K562 (cell line): ENCODE results near the gene SVEP1. TPM values are rescaled to one million over a fixed set of nuclear protein-coding genes. Genes with fewer than 3 reads are reported as not detected.

Source experiments
- ATAC-seq: fragments of 200-7000 bp; cut with Tn5 transposase; 3 replicates; pipeline ENCODE4 v1.9.1; 2020; ENCODE audit warnings: moderate library complexity
- BruUV-seq: library from RNA; stranded (reverse); fragments of 400-500 nt; replicated peaks from 2 replicates; lab custom pipeline; 2021; lab: Mats Ljungman, UMichigan
- CTCF ChIA-PET: fragments of 300-600 bp; formaldehyde crosslinking; extraction: SDS; loops from one replicate; lab custom pipeline; 2021; ENCODE audit warnings: low intra/inter-chr PET ratio; lab: Yijun Ruan, JAX
- POLR2A ChIA-PET: fragments of 300-600, 350-650 bp; sonication (Branson Sonifier 250); formaldehyde crosslinking; extraction: SDS; loops from one replicate; lab custom pipeline; 2021; ENCODE audit warnings: antibody characterized with exemption, inconsistent platforms; lab: Yijun Ruan, JAX
- DNase-seq, 4 experiments: peaks; one replicate each; pipeline versions ENCODE4 v3.0.0 to v3.0.0-alpha.2; 2011 to 2018; ENCODE audit warnings: low spot score in 3 of 4, mixed read lengths in 3 of 4; ENCODE audit errors: extremely low read depth in 1 of 4
- FAIRE-seq: peaks from 2 replicates; lab custom pipeline; 2011; peaks lifted over from hg19 to GRCh38; lab: Jason Lieb, UNC
- H2AFZ ChIP-seq: 2 replicates; pipeline ENCODE4 v1.6.0; 2011; ENCODE audit warnings: low read depth, low read length, control low read depth, inconsistent platforms
- H3K27ac ChIP-seq: fragments of 200-600 bp; 3 replicates; pipeline ENCODE4 v1.8.0; 2011; ENCODE audit warnings: low read depth, mild to moderate bottlenecking, control low read depth, inconsistent platforms, low read length, moderate library complexity, mixed read lengths; ENCODE audit errors: extremely low read depth
- H3K27me3 ChIP-seq, 2 experiments: fragments of 300-600 bp in 1 of 2; 2 replicates in 1 of 2; 3 replicates in 1 of 2; pipeline versions ENCODE4 v1.6.0 to v1.8.0; 2011; ENCODE audit warnings: inconsistent platforms in 2 of 2, low read length in 2 of 2, mild to moderate bottlenecking in 1 of 2, mixed read lengths in 1 of 2, moderate library complexity in 1 of 2; ENCODE audit not compliant: control insufficient read depth in 2 of 2, insufficient read depth in 2 of 2
- H3K36me3 ChIP-seq: fragments of 300-600 bp; 3 replicates; pipeline ENCODE4 v1.8.0; 2011; ENCODE audit warnings: mild to moderate bottlenecking, low read length, inconsistent platforms; ENCODE audit not compliant: control insufficient read depth, insufficient read depth
- H3K4me1 ChIP-seq, 2 experiments: fragments of 200-600 bp in 1 of 2; replicated peaks in 1 of 2; 2 replicates in 1 of 2; 3 replicates in 1 of 2; pipeline versions ENCODE4 v1.5.1 to v1.8.0; 2011; ENCODE audit warnings: inconsistent platforms in 2 of 2, low read length in 2 of 2, mild to moderate bottlenecking in 1 of 2, mixed read lengths in 1 of 2, moderate library complexity in 1 of 2; ENCODE audit not compliant: control insufficient read depth in 2 of 2, insufficient read depth in 2 of 2
- H3K4me2 ChIP-seq: 2 replicates; pipeline ENCODE4 v1.6.1; 2011; ENCODE audit warnings: low read length, control low read depth, inconsistent platforms, mixed read lengths; ENCODE audit not compliant: insufficient read depth
- H3K4me3 ChIP-seq: fragments of 200-600 bp; sonication (generic), shearing (Covaris generic); 2 replicates; pipeline ENCODE4 v1.5.1; 2016; ENCODE audit warnings: control low read depth, inconsistent platforms
- H3K79me2 ChIP-seq: fragments of 200-600 bp; 3 replicates; pipeline ENCODE4 v1.8.0; 2011; ENCODE audit warnings: low read length, inconsistent platforms; ENCODE audit not compliant: control insufficient read depth, insufficient read depth
- H3K9ac ChIP-seq, 2 experiments: 2 replicates each; pipeline versions ENCODE4 v1.6.0 to v1.6.1; 2011; ENCODE audit warnings: low read depth in 2 of 2, low read length in 2 of 2, control low read depth in 1 of 2, inconsistent platforms in 1 of 2, mild to moderate bottlenecking in 1 of 2, mixed read lengths in 1 of 2; ENCODE audit not compliant: insufficient read depth in 1 of 2
- H3K9me1 ChIP-seq: one replicate; pipeline ENCODE4 v1.6.0; 2011; ENCODE audit warnings: inconsistent platforms, mild to moderate bottlenecking, low read length, moderate library complexity; ENCODE audit not compliant: control insufficient read depth, insufficient read depth
- H3K9me3 ChIP-seq: replicated peaks from 2 replicates; pipeline ENCODE4 v1.5.1; 2011; ENCODE audit warnings: low read depth, low read length, inconsistent platforms; ENCODE audit not compliant: control insufficient read depth, insufficient read depth
- H4K20me1 ChIP-seq: replicated peaks from 2 replicates; pipeline ENCODE4 v1.6.1; 2011; ENCODE audit warnings: low read length, inconsistent platforms, mixed read lengths; ENCODE audit not compliant: control insufficient read depth, insufficient read depth
- ATF1 ChIP-seq, 2 experiments: fragments of 450-650 bp in 1 of 2; IDR thresholded peaks; 2 replicates each; pipeline ENCODE4 v1.6.1; 2016; ENCODE audit warnings: missing compliant biosample characterization in 1 of 2, missing genetic modification characterization in 1 of 2
- KDM5B ChIP-seq: fragments of 200-600 bp; sonication (generic); IDR thresholded peaks from 2 replicates; pipeline ENCODE4 v1.6.1; 2012; ENCODE audit warnings: low read depth, mild to moderate bottlenecking, moderate library complexity, low read length, control low read depth, inconsistent platforms; ENCODE audit not compliant: insufficient replicate concordance
- MEF2D ChIP-seq: conservative IDR thresholded peaks from 2 replicates; pipeline ENCODE4 v1.6.1; 2016; ENCODE audit warnings: low read depth, missing genetic modification characterization, missing compliant biosample characterization
- NFRKB ChIP-seq: fragments of 450-650 bp; IDR thresholded peaks from 2 replicates; pipeline ENCODE4 v1.6.1; 2016; ENCODE audit warnings: low read depth
- SMAD2 ChIP-seq: fragments of 150-350 bp; IDR thresholded peaks from 2 replicates; pipeline ENCODE4 v1.6.1; 2014; ENCODE audit warnings: low read depth, mild to moderate bottlenecking, low read length
- USF2 ChIP-seq: sonication (generic); formaldehyde crosslinking; IDR thresholded peaks from 2 replicates; pipeline ENCODE4 v1.5.0; 2020; ENCODE audit warnings: missing genetic modification reagents
- ZNF175 ChIP-seq: fragments of 200-800 bp; sonication (Bioruptor generic); IDR thresholded peaks from 2 replicates; pipeline ENCODE4 v1.6.1; 2016; ENCODE audit warnings: low read depth, mild to moderate bottlenecking, missing genetic modification characterization, missing compliant biosample characterization
- ZNF57 ChIP-seq: fragments of 450-650 bp; formaldehyde crosslinking; IDR thresholded peaks from 2 replicates; pipeline ENCODE4 v1.4.0; 2020; ENCODE audit warnings: mild to moderate bottlenecking, moderate library complexity
- WGBS: fragments of 100-300 bp; shearing (Covaris generic); methylation state at CpG from one replicate; pipeline ENCODE4 v1.1.6; 2016; ENCODE audit warnings: low coverage, mixed read lengths; ENCODE audit not compliant: insufficient coverage; ENCODE audit errors: missing lambda C conversion rate; 5-methylcytosine and 5-hydroxymethylcytosine counted together
- in situ Hi-C: fragments of 300-500 bp; cut with MboI; formaldehyde crosslinking; loops from 4 replicates; pipeline ENCODE4 v1.15.0; 2018; ENCODE audit warnings: inconsistent platforms, mixed read lengths
- intact Hi-C: fragments of 100-400 bp; cut with micrococcal nuclease; formaldehyde crosslinking; loops from 2 replicates; pipeline ENCODE4 v1.14.2; 2022
- polyA plus RNA-seq, 8 experiments: library from polyadenylated mRNA; depleted of rRNA in 4 of 8; stranded (reverse) in 5 of 8; unstranded in 3 of 8; fragments of >200 nt; fragmentation: Nextera tagmentation in 2 of 8; fragmentation: Illumina TruSeq in 1 of 8; extraction: Ambion mirVana in 2 of 8; extraction: Trizol in 1 of 8; gene quantifications; 2 replicates each; pipeline versions ENCODE4 v1.2.1 to v1.2.3, GENCODE V29; 2011 to 2014; ENCODE audit warnings: inconsistent platforms in 1 of 8, missing spikeins in 1 of 8
- total RNA-seq, 7 experiments: library from RNA; depleted of rRNA in 6 of 7; stranded (reverse); fragments of >200 nt in 6 of 7; fragmentation: Illumina TruSeq in 2 of 7; extraction: Trizol in 2 of 7; gene quantifications; 2 replicates each; pipeline versions ENCODE4 v1.2.1 to v1.2.3, GENCODE V29; 2011 to 2021; ENCODE audit warnings: low replicate concordance in 1 of 7

The SVEP1 gene
- total and polyA plus RNA-seq, 9 of the 15 experiments (the other 6 are each of a cell fraction or from before 2014, with no cell fraction given): 0.20 to 0.84 (median 0.43) TPM

GRCh38 chr9:110344821-110345220, 234.7 kb downstream of the SVEP1 start:
- ChIA-PET CTCF (no interaction called here), POLR2A (no interaction called here)
- Histone ChIP-seq H3K9me3 (no peaks in the 10 kb centered on the region), H3K36me3 (no peaks in the 10 kb centered on the region), H3K9me1 (no peaks in the 10 kb centered on the region), H2AFZ (no peak overlapping the region), H3K9ac (no peak overlapping the region), H3K27me3 (no peaks in the 10 kb centered on the region), H3K27ac (no peak overlapping the region), H4K20me1 (no peaks in the 10 kb centered on the region), H3K4me2 (no peak overlapping the region), H3K4me3 (no peak overlapping the region), H3K79me2 (no peaks in the 10 kb centered on the region), H3K4me1 (no peaks in the 10 kb centered on the region; a peak in 1 of 5 replicates)
- ATAC-seq (no peak), DNase-seq (no peak), FAIRE-seq (no peak)
- BruUV-seq: no TSS peak
- 12% methylated on average over 6 of the region's 6 CpGs for WGBS
- in situ Hi-C loops: no loop called here
- TF ChIP-seq KDM5B: no peak
- no peak for TF ChIP-seq SMAD2
- no peak for TF ChIP-seq MEF2D
- no peak for TF ChIP-seq NFRKB
- no peak for TF ChIP-seq ATF1 (CRISPR knock-in tag; IDR thresholded peaks at IDR 0.05)
- no peak for TF ChIP-seq ATF1 (tag; IDR thresholded peaks at IDR 0.05)
- no peak for TF ChIP-seq ZNF175 (CRISPR knock-in tag)
- TF ChIP-seq USF2 (CRISPR knock-in tag): no peak
- TF ChIP-seq ZNF57: no peak
- intact Hi-C loops: loop anchor here (5.0 to 10.0 kb wide), 3 partner anchors 82 to 960 kb away; no protein-coding TSS in a partner anchor
